ENCODE data around the gene DMRTB1.
"Not testable (repeated sequence)": the region's sequence is repeated elsewhere in the genome, so short reads cannot be mapped to it uniquely, and the experiment has no call there.

Gene DMRTB1

DNA sequence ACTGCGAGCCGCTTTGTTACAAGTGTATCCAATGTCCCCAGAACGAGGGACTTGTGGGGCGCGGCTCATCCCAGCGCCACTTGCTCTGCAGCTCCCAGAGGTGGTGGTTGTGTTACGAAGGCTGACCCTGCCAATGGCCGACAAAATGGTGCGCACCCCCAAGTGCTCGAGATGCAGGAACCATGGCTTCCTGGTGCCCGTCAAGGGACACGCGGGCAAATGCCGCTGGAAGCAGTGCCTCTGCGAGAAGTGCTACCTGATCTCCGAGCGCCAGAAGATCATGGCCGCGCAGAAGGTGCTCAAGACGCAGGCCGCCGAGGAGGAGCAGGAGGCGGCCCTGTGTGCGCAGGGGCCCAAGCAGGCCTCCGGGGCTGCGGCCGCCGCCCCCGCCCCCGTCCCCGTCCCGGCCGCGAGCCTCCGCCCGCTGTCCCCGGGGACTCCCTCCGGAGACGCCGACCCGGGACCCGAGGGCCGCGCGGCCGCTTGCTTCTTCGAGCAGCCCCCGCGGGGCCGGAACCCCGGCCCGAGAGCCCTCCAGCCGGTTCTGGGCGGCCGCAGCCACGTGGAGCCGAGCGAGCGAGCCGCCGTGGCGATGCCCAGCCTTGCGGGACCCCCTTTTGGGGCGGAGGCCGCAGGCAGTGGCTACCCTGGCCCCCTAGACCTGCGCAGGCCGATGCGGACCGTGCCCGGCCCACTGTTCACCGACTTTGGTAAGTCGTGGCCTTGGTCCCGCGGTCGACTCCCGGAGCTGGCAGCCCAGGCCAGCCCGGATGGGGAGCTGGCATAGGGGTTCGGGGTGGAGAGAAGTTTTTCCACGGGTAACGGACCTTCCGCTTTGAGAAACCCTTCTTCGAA lies at the start of gene DMRTB1:
TSS of gene DMRTB1 (plus strand) at position 79 of the 855 bp plus-strand sequence. CDS start at position 134, 55 bp downstream.
- no peak for DNase-seq

DNA sequence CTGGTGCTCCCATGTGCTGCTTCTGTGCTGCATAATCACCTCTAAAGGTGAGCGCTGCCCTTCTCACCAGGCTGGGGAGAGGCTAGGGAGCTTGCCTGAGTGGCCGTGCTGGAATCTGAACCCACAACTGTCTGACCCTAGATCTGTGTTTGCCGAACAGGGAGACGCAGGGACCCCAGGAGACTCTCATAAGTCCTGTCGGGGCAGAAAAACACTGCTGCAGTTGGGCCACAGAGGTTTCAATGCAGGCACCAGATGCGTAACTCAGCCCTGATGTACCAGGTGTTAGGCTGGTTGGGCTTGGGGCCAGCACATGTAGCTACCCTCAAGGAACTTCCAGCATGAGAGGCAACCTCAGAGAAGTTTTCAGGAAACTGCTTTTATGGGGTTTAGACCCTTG lies 49.5 kb upstream of the DMRTB1 start:
- no peak for DNase-seq

DNA sequence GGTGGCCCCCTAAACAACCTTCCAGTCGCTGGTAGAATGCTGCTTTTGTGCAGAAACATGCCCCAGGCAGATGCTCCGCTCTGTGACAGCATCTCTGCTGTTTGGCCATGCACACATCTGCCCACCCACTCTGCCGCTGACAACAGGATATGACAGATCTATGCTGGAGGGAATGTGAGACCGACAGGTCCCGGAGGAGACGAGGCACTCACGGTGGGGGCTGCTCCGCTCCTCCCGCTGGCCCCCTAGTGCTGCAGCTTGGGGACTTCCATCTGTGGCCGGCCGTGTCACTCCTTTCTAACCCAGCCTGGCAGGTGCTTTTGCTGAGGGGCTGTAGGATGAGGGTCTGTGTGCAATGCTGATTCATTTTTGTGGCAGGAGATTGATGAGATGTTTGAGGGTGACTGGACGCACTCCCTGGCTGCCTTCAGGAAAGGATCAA lies 49.1 kb upstream of the DMRTB1 start:
- no peak for DNase-seq

DNA sequence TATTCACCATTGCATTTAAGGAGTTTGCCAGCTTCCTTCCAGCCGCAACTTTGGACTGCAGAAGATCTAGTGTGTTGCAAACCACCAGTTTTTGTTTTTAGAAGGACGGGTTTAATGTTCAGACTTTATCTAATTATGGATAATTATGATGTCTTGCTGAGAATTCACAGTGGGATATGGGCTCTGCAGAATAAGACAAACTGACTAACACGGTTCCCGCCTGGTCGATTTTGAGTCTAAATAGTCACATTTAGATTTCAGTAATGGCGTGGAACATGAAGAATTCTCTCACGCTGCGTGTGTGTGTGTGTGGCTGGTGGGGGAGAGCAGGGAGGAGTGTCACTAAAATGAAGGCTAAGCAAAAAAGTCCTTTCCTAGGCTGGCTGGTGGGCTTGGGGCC lies 48.5 kb upstream of the DMRTB1 start:
- DNase-seq = no peak

DNA sequence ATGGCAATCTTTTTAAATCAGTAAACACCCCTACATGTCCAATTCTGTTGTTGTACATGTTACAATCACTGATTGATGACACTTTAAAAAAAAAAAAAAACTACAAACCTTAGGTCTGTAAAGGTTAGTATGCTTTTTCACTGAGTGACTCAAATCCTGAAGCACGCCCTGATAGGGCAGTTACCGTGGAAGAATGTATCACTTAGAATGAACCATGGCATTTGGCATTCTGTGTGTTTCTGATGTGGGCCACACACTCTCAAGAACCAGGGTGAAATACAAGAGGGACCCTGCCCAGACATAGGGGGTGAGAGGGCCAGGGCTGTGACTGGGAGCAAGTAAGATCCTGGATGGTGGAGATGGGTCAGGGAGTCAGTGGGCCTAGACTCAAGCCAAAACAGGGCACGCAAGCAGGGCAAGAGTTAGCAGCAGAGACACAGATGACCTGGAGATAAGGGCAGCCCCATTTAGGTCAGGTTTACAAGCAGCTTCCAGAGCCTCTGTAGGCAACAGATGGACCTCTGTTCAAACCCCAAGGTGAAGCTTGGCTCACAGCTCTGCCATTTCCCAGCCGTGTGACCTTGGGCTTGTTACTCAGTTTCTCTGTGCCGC lies 47.6 kb upstream of the DMRTB1 start:
- peak; percentile 43 for DNase-seq

DNA sequence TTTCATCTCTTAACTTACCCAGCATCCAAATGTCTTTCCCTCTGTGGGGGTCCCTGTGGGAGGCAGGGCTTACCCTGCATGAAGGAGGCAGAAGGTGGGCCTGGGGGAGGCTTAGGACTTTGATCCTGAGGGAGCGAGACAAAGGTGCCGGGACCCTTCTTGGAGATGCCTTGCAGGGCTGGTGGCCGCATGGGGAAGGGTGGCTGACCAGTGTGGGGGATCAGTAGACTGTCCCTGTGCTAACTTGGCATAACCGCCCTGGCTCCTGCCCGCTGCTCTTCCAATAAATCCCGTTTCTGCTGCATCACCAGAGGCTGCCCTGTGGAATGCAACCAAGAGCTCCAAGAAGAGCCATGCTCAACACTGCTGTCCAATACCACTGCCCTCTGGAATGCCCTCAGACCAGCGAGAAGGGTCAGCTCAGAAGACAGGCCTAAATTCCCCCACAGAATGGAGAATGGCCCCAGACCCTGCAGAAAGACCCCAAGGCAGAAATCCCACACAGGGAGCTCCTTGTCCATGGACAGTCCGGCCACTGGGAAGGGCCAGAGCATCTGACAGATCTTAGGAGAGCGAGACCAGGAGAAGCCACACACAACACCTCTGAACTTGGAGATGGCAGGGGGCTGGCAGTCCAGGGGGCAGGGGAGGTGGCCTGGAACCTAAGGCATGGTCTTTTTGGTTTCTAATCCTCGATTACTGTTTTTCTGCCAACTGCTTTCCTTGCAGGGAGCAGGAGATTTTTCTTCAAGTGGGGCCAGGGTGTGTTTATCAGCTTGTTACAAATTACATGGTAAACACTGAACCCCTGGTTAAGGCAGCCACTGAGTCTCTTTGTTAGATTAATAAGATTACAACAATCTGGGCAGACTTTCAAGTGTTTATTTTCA lies 46.7 kb upstream of the DMRTB1 start:
- no peak for DNase-seq

DNA sequence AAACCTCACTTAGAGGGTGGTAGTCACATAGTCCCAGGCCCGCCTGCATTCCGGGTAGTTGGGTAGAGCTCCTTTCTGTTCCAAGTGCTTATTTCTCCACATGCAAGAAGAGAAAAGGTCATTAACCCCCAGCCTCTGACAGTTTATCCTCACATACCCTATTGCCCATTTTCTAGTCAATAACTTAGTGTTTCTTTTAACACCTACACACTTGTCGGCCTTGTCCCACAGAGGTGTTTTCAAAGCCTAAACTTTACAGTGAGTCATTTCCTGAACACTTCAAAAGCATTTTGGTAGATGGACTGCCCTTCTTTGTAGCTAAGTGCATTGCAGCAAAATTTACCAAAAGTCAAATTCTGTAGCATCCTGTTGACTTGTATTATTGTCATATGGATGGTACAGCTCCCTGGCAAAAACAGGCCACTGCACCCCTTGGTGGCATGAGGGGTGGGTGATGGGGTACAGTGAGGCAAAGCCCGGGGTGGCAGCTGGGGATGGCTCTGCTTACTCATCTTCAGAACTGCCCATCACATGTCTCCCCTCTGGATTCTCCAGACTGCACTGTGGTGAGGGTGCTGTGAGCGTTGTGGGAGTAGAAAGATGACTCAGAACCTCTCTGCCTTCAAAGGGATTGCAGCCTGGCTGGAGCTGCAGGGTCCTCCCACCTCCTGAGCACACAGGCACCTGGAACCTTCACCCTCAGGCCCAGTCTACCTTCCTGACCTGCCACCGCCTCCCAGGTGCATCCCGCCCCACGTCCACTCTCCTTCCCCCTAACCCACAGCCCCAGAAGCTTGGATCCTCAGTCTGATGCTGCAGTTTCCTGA lies 45.8 kb upstream of the DMRTB1 start:
- DNase-seq = peak; percentile 97

DNA sequence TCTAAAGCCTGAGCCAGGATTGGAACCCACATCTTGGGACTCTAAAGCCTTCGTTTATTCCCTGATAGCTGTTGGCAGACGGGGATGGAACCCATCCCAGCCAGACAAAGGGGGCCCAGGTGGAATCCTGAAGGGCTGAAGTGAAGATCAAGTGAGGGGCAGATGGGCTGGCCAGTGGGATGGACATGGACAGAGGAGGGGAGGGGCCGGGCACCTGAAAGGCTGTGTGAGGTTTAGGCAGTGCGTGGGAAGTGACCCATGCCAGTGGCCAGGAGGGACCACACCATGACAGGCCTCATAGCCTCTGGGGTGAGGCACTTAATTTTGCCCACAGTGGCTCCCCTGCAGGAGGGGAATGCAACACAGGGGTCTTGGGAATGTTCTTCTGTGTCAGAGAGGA lies 44.6 kb upstream of the DMRTB1 start:
- no peak for DNase-seq

DNA sequence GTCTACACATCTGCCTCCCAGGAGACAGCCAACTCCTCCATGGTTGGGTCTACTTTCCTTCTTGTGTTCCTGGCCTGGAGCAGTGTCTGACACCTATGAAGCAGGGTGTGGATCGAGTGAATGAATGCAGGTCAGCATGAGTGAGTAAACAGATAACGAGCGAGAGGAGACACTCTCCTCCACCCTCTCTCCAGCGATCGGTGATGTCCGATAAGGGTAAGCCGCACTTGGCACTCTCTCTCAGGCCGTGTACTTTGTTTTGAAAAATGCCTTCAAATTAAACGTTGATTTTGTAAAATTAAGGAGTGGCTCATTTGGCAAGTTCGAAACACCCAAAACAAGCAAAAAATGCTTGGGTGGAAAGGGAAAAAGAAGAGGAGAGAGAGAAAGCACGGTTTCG lies 43.8 kb upstream of the DMRTB1 start:
- DNase-seq = no peak

DNA sequence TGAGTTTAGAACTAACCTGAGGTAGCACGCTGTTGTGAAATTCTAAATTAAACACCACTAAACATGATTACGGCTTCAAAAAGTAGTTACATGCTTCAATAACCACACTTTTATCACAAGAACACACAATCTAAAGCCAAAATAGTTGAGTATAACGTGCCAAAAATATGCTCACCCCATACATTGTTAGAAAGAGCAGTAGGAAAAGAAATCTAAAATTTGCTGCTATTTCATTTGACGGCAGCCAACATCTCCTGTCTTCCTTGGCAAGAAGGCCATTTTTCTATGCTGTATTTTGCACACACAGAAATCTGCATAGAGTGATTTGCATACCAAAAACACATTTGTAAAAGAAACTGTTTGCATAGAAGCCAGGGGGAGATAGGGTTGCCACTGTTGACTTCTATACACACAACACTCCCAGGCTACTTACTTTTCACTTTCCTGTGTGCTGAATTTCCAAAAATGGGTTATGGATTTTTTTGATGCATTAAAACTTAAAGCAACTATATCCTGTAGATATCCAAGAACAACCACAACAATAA lies 42.9 kb upstream of the DMRTB1 start:
- DNase-seq = no peak

DNA sequence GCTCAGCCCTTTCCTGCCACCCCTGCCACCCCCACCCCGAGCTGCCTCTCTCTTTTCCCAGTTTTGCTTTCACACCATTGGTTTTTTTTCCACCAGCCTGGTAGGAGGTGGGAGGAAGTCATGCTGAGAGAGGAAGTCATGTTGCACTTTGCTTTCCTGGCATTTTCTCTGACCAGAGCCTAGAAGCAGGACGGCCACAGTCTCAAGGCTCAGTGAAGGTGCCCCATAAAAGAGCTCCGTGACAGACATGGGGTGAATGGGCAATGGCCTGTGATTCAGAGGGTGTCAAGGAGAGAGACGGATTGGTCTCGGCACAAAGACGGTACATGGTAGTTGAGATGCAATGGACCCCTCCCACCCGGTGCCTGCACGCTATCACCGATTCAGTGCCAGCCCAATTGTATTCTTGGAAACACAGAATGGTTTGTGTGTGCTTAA lies 42.1 kb upstream of the DMRTB1 start:
- no peak for DNase-seq

DNA sequence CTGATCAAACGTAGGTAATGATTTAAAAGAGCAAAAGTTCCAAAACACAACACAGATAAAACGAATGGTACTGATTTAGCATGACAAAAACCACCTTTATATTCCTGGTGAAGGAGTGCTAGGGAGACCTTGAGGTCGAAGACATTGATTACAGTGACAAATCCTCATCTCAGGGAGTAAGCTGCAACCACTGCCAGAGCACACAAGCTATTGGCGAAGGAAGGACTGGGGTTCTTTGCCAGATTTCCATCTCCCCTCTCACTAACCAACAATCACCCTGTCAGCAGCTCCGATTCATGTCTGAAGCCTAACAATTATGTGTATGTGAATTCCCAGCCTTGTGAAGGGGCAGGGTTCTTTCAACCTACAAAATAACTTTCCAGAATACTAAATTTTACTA lies 40.2 kb upstream of the DMRTB1 start:
- no peak for DNase-seq

DNA sequence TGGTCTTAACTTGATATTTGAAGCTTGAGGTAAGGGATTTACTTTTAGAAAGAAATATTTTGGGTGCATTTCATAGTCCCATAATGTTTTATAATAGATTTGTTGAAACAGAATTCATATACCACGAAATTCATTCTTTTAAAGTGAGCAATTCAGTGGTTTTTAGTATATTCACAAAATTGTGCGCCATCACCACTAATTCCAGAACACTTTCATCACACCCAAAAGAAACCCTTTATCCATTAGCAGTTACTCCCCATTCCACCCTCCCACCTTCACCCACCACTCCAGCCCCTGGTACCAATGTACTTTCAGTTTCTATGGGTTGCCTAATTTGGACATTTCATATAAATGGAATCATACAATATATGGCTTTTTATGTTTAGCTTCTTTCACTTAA lies 38.9 kb upstream of the DMRTB1 start:
- no peak for DNase-seq

DNA sequence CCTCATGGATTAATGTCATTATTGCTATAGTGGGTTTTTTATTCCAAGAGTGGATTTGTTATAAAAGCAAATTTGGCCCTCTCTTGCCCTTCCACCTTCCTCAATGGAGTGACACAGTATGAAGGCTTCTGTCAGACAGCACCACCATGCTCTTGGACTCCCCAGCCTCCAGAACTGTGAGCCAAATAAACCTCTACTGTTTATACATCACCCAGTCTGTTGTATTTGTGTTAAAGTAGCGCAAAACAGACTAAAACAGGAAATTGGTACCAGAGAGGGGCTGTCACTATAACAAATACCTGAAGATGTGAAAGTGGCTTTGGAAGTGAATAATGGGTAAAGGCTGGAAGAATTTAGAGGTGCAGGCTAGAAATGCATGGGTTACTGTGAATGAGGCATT lies 38.0 kb upstream of the DMRTB1 start:
- no peak for DNase-seq

DNA sequence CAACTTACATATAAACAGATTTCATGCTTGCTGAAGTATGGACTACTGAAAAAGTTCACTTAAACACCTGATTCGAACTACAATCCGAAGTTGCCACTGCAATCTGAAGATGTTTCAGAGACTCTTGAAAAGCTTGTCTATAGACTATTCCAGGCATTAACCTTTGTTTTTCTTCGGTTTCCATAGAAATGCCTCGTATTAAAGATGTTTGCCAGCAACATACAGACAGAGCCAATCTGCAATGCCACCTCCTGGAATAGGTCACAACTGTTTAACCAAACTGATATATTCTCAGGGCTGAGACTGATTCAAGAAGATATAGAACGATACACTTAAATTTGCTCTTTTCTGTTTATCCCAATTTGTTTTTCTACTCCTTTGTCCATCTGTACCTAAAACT lies 28.9 kb upstream of the DMRTB1 start:
- DNase-seq = no peak

DNA sequence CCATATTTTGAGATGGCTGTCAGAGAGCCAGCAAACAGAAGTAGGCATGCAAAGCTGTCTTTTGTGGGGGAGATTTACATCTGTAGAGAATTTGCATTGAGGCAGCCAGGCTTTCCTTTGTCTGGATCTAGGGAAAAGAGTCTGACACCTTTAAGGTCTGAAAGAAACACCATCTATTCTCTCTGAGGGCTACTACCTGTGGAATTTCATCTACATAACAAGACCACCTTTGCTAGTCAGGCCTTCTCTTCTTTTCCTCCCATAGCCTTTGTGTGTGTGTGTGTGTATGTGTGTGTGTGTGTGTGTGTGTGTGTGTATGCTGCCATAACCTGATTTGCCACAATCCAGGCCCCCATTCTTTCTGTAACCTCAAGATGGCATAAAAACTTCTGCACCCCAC lies 28.4 kb upstream of the DMRTB1 start:
- no peak for DNase-seq

DNA sequence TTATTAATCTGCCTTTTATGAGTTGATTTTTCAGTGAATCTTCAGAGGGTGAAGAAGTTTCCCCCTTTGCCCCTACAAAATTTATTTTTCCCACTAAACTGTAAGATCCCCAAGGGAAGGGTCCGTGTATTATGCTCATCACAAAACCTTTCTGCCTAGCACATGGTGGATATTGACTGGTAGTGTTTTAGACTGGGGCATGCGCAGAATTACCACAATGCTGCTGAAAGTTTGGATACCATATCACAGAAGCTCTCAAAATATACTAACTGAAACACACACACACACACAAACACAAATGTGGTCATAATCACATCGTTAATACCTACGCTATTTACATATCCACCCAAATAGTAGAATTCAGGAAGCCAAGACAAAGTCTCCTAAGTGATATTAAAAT lies 28.0 kb upstream of the DMRTB1 start:
- DNase-seq = no peak

DNA sequence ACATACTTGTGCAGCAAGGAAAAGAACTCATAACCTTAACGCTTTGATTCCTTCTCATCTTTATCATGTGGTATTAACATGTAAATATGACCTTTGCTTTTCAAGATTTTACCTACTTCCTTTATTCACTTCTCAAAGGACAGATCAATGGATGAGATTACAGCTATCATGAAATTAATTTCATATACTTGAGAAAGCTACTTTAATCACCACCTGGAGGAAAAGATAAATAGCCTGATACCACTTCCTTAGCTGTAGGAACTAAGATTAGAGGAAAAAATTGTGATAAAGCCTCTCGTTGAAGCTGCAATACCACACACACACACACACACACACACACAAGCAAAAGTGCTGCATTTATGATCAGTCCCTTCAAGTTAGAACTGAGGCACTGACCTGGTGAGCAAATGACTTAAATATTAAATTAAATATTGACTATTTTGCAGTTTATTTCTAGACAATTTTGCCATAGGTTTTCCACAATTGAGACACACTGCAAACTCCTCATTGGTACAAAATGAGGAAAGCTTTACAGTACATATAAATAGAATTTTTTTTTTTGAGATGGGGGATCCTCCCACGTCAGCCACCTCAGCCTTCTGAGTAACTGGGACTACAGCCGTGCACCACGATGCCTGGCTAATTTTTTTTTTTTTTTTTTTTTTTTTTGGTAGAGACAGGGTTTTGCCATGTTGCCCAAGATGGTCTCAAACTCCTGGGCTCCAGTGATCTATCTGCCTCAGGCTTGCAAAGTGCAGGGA lies 27.2 kb upstream of the DMRTB1 start:
- DNase-seq = no peak

DNA sequence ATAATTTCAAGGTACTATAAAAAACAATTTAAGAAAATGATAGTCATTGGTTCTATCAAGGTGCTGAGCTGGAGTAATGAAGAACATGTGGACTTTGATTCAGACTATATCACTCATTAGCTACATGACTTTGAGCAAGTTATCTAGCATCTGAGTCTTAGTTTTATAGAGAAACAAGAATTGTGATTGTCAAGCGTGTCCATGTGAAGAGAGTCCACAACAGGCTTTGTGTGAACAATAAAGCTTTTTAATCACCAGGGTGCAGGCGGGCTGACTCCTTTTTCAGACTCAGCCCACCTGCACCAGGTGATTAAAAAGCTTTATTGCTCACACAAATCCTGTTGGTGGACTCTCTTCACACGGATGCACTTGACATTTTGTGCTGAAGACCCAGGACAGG lies 26.6 kb upstream of the DMRTB1 start:
- DNase-seq = no peak

DNA sequence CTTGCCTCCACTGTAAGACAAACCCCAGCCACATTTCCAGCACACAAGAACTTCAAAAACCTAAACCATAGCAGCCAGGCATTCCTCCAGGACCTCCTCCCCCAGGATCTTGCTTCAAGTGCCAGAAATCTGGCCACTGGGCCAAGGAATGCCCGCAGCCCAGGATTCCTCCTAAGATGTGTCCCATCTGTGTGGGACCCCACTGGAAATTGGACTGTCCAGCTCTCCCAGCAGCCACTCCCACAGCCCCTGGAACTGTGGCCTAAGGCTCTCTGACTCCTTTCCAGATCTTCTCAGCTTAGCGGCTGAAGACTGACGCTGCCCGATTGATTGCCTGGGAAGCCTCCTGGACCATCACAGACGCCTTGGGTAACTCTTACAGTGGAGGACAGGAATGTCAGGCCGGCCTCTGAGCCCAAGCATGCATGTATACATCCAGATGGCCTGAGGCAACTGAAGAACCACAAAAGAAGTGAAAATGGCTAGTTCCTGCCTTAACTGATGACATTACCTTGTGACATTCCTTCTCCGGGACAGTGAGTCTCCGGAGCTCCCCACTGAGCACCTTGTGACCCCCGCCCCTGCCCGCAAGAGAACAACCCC lies 24.7 kb upstream of the DMRTB1 start:
- not testable (repeated sequence) for DNase-seq

DNA sequence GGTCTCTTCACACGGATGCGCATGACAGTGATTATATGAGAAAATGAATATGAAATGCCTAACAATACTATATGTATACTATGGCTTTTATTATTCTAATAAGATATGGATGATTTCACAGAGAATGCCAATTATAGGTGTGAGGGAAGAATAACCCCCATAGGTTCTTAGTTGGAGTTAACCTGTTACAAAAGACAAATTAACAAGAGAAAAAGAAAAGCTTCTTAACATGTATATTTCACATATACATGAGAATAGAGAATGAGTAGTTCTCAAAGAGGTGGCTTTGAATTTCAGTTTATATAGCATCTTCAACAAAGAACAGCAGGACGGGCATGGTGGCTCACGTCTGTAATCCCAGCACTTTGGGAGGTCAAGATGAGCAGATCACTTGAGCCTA lies 24.0 kb upstream of the DMRTB1 start:
- DNase-seq = no peak

Data from NCI-H226 (cell line).